ENCODE results near the gene ADGRB2.

- no peak for TF ChIP-seq POLR2A (IDR thresholded peaks at IDR 0.05; ENCODE audit: low read length)
- TF ChIP-seq GATA1 (IDR thresholded peaks at IDR 0.05; ENCODE audit: low read depth, low read length): no peak
Measured at GRCh38 chr1:31754397-31754796, 9.7 kb downstream of the ADGRB2 start.
